Embryonic facial prominence (tissue), 1 donor: ENCODE measurements around the gene GOLGA6A.
"Not testable (repeated sequence)": the region's sequence is repeated elsewhere in the genome, so short reads cannot be mapped to it uniquely, and the experiment has no call there.

Experiments used
- DNase-seq: peaks from one replicate; pipeline ENCODE4 v3.0.0-alpha.2; 2016; ENCODE audit errors: extremely low spot score

GOLGA6A gene, protein sequence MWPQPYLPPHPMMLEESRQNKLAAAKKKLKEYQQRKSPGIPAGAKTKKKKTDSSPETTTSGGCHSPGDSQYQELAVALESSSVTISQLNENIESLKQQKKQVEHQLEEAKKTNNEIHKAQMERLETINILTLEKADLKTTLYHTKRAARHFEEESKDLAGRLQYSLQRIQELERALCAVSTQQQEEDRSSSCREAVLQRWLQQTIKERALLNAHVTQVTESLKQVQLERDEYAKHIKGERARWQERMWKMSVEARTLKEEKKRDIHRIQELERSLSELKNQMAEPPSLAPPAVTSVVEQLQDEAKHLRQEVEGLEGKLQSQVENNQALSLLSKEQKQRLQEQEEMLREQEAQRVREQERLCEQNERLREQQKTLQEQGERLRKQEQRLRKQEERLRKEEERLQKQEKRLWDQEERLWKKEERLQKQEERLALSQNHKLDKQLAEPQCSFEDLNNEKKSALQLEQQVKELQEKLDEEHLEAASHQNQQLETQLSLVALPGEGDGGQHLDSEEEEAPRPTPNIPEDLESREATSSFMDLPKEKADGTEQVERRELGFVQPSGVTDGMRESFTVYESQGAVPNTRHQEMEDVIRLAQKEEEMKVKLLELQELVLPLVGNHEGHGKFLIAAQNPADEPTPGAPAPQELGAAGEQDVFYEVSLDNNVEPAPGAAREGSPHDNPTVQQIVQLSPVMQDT

DNA sequence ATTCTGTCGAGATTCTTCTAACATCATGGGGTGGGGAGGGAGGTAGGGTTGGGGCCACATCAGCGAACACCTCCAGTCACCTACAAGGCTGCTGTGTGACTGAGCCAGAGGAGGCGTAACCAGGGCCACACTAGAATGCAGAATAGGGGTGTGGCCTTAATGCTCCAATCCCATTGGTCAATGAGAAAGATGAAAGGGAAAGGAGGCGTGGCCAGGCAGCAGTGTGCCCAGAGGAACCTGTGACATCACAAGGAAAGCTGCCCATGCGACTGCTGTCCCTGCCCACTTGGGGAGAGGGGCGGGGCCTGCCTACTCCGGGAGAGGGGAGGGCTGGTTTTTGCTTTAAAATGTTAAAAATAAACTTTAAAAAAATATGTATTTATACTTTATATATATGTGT is at the start of gene GOLGA6A:
Gene GOLGA6A (minus strand): TSS at position 101 of the 400 bp plus-strand sequence. CDS start 41 bp downstream, at position 60.
- not testable (repeated sequence) for DNase-seq

DNA sequence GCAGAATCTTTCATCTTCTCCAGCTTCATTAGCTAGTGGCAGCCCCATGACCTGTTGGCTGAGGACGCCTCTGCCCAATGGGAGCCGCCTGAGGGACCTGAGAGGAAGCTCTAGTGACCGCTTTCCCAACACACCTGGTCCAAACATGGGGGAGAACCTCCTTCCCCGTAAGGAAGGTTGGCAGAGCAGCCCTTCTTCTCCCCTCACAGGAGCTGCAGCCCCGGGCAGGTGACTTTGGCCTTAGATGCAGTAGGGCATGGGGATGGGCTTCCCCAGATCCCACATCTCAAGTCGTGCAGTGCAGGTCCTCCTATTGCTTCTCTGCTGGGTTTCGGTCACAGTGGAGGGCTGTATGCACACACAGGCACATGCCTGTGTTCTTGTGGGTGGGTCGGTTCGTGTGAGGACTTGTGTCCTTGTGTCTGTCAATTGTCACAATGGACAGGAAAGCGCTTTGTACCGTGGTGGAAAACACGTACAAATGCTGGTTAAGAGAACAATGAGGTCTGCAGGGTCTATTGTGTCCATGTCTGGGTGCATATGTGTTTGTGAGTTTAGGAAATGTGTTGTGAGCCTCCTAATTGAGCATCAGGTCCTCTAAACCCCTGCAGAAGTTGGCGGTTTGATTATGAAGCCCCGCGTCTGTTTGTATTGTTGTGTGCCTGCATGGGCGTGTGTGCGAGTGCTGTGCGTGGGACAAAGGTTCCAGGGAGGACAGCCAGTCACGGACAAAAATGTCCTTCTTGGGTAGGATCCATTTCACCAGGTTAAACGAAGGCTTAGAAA is 49.5 kb upstream of the GOLGA6A start:
- no peak for DNase-seq

DNA sequence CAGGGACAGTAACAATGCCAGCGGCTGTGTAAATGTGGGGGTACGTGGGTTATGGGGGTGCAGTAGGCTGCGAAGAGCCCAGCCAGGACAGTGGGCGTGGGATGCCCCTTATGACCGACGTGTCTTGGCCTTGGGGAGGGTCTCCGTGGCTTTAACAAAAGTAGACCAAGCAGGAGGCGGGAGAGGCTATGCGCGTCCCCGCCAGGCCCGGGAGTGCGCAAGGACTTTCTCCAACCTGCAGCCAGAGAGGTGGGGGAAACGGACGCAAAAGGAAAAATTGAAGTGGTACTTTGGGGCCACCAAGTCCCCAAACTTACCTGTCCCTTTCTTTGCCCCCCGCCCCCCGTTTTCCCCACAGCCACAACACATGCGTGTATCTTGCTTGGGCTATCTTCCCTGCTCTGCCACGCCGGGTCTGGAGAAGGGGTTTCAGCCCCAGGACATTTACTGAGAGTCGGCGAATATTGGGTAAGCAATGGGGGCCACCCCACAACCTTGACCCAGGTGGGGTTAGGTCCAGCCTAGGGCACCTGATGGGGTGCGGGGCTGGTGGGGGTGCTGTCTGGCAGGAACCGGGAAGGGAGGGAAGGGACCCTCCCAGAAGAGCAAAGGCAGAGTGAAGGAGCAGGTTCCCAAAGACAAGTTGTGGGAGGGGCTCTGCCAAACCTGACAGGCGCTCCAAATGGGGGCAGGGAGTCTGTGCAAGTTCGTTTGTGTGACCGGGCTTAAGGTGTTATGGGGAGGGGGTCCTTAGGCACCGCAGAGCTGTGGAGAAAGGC is 48.7 kb upstream of the GOLGA6A start:
- no peak for DNase-seq

DNA sequence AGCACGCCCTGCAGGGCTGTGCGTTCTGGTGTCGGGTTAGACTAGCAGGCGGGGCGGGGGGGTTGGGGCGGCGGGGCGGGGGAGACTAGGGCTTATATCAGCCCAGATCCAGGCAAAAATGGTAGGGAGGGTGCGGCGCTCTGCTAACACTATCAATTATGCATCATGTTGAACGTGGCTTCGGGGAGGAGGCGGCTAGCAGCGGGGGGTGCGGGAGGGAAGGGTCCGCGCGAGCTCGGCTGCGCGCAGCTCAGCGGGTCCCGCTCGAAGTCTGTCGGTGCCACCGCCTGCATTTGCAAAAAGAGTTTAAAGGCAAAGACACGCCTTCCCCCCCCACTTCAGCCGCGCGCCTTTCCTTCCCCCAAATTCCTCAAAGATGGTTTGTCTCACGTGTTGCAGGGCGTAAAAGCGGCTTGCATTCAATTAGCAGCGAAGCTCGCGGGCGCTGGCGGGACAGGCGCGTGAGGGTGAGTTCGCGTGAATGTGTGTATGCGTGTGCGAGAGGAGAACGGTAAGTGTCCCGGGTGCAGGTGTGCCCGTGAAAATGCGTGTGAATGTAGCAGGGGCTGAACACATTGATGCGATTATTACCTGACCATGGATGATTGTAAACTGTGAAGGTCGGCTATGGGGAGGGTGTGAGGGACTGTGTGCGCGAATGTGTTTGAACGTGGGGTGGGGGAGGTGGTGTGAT is 48.0 kb upstream of the GOLGA6A start, which contains the start of gene ISLR2:
Gene ISLR2 (plus strand): TSS at position 432 of the 694 bp plus-strand sequence. CDS start 2,169 bp downstream, outside the sequence.
- DNase-seq = no peak

DNA sequence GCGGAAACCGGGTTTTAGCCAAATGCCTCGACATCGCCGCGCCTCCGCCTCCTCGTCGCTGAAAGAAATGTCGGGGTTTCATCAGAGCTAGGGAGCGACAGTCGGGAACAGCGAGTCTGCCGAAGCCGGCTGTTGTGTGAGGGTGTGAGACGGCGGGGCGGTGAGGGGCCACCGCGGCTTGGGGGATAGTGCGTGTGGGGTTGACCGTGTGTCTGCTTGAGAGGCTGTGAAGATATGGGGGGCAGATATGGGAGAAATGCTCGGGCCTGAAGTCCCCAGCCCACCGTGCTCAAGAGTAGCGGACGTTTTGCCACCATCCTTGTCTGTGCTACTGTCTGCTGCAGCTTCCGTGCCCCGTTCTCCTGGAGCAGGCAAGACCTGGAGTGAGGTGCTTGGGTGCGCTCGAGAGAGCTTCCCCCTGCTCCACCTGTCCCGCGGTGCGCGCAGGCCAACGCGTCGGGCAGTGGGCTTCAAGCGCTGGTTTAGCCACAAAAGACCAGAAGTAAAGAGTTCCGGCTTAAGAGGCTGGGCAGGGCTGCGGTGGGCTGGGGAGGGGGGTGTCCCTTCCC is 47.3 kb upstream of the GOLGA6A start:
- no peak for DNase-seq

DNA sequence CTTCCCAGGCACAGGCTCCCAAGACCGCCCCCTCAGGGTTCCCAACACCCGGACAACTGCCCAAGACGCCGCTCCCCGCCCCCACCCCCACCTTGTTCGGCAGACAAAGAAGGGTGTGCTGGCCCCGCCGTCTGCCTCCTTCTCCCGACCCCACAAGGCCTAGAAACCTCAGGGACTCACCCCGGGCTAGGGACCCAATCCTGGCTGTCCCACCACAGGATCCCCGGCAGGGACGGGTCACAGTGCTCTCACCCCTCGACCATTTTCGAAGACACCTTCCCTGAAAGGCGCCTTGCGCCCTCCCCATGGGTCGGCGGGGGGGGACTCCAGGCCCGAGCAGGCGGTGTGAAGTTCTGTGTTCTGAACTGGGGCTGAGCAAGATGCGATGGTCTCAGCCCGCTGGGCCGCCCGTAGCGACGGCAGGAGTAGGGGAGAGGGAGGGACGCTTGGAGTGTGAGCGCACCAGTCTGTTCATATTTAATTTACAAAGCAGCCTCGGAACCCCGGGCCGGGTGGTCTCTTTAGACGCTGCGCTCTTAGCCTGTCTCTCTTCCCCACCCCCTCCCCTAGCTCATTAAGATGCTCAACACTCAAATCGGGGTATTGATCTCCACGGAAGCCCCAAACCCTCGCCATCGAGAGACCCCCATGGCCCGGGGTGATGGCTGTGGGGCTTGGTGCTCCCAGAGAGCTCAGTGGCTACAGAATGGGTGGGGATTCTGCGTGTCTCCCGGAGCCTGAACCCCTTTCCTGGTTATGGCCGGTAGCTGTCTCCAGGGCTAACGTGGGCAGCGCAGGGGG is 46.6 kb upstream of the GOLGA6A start:
- DNase-seq = no peak

DNA sequence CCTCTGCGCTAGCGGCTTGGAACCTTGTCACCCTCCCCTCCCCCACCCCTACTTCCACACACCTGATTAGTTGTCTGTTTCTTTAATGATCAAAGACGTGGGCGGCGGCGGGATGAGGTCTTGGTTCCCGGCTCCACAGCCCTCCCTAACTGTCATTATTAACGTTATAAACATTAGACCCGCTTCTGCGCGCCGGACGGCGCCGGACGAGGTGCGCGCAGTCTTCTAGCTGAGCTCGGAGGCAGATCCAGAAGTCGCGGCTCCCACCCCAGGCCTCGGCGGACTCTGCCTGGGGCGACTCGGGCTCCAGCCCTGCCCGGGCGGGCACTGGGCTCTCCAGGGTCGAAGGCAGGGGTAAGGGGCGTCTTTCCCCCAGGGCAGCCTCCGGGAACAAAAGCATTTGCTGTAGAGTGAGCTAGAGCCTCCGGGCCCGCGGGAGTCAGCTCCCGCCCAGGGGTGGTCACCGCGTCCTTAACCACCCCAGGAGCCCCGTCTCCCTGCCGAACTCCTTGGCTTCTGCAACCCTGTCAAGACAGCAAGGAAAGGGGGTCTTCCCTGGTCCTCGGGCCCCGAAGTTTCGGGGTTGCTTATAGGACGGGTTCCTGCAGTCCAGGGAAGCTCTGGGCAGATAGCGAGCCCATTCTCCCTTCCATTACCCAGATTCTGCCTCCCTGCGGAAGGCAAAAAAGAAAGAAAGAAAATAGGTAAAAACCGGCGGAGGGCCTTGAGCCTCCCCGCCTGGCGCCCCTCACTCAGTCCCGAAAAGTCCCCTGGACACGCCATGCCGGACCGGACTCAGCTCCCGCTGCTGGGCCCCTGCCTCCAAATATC is 45.8 kb upstream of the GOLGA6A start:
- DNase-seq = no peak

DNA sequence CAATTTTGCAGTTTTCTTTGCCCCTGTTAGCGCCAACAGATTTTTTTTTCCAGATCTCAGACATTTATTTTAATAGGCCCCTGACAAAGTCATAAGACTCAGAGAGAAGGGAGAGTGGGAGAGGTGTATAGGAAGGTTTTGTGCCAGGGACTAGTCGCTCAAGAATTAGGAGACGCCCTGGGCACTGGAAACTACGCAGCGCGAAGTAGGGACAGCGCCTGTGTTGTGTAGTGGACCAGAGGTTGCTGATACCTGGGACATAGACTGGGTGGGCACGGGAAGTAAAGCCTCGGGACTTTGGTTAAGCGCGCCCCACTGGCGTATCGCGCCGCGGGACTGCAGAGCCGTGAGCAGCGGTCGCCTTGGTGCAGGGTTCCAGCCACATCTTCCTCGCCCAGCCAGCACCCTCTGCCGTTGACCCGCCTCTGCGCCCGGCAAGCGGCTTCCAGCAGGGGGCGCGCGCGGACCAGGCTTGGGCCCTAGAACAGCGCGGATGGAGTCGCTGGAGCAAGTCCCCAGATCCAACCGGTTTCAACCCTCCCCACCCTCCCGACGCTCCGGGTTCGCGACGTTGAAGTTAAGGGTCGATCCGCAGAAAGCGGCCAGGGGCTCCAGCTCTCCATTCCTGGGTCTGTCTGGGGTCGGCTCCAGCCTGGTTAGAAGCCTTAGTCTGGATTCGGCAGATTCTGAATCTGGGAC is 45.1 kb upstream of the GOLGA6A start:
- DNase-seq = peak; percentile 66

DNA sequence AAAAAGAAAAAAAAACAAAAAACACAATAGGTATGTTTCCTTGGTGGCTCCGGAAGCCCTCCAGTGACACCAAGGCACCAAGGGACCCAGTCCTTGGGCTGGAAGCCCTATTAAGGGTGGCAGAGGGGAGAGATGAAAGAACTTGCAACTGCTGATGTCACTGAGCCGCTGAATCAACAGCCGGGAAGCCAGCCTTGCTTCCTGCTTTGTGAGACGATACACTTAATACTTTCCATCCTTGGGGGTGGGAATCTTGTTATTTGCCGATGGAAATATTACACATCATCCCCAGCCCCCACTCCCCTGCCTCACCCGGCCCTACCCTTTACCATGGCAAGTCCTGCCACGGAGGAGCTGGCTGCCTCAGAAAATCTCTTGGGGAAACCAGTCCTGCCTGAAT is 42.4 kb upstream of the GOLGA6A start:
- DNase-seq = no peak

DNA sequence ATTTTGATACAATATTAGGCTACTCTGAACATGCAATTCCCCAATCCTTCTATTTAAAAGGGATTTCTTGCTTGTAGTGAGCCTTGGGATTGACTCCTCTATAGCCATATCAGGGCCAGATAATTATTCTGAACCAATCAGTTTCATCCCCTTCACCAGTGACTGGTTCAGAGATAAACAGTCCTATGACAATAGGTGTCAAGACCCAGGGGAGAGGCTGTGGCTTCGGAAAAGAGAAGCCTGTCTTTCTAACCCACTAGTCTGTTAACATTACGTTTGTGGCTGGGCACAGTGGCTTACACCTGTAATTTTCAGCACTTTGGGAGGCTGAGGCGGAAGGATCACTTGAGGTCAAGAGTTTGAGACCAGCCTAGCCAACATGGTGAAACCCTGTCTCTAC is 41.8 kb upstream of the GOLGA6A start:
- DNase-seq = no peak

DNA sequence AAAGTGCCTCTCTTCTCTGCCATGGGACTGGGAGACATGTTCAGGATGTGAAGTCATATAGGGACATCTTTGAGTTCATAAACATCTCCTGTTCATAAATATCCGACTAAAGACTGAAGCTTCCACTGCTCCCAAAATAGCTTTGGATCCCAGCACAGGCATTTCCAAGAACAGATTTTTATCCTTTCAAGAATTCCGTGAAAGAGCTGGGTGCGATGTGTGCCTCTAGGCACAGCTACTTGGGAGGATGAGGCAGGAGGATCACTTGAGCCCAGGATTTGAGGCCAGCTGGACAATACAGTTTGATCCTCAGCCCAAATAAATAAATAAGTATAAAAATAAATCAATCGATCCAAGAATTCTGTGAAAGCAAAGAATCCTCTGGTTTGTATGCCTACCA is 41.3 kb upstream of the GOLGA6A start:
- no peak for DNase-seq

DNA sequence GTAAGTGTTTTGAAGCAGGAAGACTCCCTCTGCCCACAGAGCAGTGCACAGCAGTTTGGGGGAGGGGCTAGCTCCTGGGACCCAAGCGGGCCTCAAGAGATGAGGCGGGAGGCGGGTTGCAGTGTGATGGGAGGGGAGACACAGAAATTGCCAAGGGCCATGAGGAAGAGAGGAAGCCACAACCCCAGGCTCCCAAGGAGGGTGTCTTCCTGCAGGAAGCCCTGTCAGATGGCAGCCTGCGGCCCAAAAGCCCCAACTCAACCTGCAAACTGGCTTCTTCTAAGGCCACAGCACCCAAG is 40.7 kb upstream of the GOLGA6A start:
- DNase-seq = no peak

DNA sequence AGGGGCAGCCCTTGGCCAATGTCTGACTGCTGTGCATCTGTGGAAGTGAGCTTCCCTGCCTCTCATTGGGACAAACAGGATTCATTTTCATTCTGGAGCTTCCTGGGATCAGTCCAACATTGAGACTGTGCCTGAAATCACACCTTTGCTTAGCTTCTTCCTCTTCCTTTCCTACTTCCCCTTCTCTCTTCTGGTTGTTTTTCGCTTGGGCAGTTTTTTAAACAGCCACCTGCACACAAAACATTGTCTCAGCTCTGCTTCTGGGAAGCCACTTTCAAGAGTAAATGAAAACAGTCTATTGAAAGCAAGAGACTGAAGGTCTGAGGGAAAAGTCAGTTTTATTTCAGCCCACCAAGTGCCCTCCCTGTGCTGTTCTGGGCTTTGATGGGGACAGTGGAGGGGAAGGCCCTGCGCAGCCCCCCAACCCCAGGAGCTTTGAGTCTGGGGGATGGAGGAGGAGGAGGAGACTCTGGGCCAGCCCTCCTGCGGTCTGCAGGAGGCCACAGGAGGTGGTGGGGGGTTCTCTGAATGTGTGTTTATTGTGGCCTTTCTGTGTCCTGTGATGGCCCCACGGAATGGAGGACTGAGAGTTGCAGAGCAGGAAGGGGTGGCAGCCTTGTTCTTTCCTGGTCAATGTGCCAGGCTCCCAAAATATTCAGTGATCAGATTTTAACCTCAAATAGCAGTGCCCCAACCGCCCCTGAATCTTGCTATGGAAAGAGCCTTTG is 40.2 kb upstream of the GOLGA6A start:
- DNase-seq = no peak

DNA sequence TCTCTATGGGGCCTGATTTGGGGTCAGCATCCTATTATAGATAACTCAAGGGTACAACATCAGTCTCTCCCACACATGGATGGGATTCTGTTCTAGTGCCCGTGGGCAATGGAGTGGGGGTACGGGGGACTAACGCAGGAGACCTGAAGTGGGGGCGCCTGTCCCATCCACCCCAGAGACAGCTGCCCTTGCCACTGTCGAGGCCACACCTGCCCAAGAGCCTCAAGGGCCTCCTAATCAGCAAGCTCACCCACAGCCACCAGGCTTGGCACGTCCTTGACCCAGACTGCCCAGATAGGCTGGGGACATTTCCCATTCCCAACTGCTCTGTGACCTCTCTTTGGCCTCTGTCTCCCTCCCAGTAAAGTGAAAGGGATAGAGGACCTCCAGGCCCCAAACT is 39.5 kb upstream of the GOLGA6A start:
- DNase-seq = no peak

DNA sequence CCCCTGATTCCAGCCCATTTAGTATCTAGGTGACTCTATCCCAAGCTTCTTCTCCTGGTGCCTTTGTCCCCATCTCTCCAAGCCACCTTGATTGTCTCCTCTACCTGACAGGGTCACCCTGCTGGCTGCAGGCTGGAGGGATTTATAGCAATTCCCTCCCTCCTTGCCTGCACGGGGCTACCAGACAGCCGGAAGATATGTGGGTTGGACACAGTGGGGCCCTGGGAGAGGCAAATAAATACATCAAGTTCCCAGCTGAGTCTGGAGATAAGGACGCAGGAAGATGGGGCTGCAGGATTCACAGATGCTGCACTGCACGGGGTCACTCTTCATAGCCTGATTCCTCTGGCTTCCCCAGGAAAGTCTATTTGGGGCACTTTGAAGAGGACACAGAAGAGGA is 38.7 kb upstream of the GOLGA6A start:
- no peak for DNase-seq

DNA sequence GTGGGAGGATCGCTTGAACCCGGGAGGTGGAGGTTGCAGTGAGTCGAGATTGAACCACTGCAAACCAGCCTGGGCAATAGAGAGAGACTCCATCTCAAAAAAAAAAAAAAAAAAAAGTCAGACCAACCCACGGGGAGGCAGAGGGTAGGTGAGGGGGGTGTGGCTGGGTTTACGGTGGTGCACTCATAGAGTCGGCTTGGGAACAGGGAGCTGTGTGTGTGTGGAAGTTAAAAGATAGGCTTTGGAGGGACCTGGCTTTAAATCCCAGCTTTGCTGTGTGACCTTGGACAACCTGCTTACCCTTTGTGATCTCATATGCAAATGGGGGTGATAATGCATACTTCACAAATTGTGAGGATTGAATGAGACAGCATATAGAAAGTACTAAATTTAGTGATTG is 38.1 kb upstream of the GOLGA6A start:
- no peak for DNase-seq

DNA sequence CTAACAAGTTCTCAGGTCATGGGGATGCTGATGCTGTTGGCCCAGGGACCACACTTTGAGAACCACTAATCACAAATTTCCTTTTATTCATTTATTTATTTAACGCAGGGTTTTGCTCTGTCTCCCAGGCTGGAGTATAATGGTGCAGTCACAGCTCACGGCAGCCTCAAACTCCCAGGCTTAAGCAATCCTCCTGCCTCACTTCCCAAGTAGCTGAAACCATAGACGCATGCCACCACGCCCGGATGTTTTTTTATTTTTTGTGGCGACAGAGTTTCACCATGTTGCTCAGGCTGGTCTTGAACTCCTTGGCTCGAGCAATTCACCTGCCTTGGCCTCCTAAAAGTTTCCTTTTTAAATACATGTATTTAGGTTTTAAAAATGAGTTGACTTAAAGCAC is 27.4 kb upstream of the GOLGA6A start:
- DNase-seq = no peak

DNA sequence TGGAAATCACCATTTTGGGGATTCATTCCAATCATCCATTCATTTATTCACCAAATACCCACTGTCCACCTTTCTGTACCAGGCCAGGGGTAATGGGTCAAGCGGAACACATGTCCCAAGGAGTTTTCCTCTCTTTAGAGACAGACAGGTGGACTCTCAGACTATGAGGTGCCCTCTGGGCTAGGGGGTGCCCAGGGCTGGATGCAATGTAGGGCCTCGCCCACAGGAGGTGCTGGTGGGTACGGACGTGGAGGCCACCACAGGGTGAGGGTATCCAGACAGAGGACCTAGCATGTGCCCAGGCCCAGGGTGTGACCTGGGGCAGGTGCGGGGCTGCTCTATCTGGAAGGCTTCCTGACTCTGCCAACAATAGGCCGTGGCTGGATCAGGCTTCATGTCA is 26.3 kb upstream of the GOLGA6A start:
- DNase-seq = not testable (repeated sequence)
